GM12801 (cell line): Measurements from ENCODE around the gene SSBP3.

Source experiments
- TF ChIP-seq, protein P1 (sequence below): IDR thresholded peaks from one replicate; pipeline ENCODE4 v1.5.1; 2011; ENCODE audit warnings: control low read depth; ENCODE audit not compliant: insufficient read length; ENCODE audit errors: extremely low read depth

The SSBP3 gene

DNA sequence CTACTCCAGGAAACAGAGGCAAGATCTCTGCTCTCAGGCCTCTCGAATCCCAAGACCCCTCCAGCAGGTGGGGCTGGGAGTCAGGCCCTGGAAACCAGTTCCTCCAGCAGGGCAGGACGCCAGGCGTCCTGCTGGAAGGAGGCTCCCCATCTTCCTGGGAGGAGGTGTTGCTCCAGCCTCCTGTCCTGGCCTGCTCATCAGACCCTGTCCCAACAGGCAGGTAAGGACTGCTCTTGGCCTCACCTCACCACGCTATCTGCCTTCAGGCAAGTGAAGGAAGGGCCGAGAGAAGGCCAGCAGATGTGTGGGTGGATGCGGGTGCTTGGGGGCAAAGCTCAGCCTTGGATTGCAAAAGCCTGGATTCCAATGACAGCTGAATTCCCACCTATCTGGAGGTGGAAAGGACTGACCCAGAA lies 82.9 kb downstream of the SSBP3 start:
- TF ChIP-seq, protein P1, sequence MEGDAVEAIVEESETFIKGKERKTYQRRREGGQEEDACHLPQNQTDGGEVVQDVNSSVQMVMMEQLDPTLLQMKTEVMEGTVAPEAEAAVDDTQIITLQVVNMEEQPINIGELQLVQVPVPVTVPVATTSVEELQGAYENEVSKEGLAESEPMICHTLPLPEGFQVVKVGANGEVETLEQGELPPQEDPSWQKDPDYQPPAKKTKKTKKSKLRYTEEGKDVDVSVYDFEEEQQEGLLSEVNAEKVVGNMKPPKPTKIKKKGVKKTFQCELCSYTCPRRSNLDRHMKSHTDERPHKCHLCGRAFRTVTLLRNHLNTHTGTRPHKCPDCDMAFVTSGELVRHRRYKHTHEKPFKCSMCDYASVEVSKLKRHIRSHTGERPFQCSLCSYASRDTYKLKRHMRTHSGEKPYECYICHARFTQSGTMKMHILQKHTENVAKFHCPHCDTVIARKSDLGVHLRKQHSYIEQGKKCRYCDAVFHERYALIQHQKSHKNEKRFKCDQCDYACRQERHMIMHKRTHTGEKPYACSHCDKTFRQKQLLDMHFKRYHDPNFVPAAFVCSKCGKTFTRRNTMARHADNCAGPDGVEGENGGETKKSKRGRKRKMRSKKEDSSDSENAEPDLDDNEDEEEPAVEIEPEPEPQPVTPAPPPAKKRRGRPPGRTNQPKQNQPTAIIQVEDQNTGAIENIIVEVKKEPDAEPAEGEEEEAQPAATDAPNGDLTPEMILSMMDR, result no peak

DNA sequence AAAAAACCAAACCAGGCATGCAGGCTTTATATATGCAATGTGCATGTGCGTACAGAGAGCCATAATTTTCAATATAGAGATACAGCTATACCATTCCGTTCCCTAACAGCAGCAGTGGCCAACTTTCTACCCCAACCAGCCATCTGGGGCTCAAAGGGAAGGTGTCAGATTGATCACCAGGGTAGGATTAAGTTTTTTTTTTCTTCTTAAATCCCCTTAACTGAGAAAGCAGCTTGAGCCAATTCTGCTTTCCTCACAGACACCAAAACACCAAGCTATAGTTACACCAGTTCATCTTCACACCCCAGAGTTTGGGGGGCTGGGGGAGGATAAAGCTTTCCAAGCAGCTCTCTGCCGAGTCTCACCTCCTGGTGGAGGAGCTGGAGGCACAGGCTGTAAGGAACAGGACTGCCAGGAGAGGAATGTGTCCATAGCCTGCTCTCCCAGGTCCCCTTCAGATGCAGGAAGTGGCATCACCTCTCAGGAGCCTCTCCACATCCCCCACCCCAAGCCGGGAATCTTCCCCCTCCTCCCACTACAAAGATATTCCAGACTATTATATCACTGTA lies 87.9 kb downstream of the SSBP3 start:
- TF ChIP-seq, protein P1, result no peak

DNA sequence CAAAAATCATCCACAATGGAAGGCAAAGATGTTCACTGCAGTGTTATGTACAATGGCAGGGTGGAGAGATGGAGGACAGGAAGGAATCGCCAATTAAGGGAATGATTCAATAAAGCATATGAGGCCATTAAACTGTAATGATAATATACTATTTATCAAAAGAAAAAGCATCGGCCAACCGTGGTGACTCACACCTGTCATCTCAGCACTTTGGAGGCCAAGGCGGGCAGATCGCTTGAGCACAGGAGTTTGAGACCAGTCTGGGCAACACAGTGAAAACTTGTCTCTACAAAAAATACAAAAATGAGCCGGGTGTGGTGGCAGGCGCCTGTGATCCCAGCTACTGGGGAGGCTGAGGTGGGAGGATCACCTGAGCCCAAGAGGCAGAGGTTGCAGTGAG lies 89.1 kb downstream of the SSBP3 start:
- TF ChIP-seq, protein P1, result no peak

DNA sequence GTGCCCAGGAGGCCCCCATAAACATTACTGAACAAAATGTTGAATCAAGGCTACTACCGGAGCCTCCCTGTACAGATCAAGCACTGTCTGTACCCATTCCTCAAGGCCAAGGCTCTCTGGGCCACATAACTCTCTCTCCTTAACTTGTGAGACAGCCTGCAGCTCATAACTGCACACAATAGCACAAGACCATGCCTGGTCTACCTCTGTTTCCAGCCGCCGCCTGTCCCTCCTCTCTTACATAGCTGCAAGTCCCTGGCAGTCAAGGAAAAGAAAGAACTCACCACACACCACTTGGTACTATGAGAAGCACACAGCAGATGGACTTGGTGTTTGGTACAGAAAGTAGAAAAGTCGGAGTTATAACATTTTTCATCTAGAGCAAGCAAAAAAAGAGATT lies 91.1 kb downstream of the SSBP3 start:
- TF ChIP-seq, protein P1, result no peak

DNA sequence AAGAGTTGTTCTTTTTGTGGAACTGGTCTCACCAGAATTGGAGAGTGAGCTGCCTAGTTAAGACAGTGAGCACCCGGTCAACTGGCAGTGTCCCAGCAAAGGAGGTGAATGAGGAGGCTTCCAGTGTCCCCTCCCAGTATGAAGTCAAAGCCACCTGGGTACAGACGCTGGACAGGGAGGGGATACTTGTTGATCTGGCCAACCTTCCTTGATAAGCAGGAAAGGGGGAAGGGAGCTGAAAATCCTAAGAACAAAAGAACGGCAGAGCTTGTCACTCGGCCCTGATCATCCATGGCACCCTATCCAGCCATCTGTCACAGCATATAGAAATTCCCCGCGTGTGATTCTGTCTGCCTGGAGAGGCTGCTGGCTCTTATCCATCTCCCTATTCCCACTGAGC lies 91.5 kb downstream of the SSBP3 start:
- TF ChIP-seq, protein P1, result no peak

DNA sequence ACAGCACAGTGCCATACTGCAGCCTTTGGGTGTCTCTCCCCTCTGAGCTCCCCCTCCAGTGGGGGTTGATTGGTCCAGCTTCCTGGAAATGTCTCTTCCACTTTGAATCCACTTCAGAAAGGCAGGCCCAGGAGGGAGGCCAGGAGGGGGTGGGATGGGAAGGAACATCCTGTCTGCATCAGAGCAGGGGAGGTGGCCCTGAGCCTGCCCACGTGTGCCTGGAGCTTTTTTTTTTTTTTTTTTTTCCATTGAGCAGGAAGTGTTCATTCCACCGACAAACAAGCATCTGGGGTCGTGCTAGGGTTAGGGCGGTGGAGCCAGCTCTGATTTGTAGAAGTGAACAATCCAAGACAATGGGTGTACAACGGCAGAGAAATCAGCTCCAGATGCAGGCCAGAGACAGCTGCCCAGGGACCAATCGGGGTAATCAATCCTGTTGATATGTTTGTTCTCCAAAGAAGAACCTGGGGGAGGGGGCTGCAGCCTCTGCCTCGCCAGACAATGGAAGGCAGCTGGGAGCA lies 93.3 kb downstream of the SSBP3 start:
- TF ChIP-seq, protein P1, result no peak

DNA sequence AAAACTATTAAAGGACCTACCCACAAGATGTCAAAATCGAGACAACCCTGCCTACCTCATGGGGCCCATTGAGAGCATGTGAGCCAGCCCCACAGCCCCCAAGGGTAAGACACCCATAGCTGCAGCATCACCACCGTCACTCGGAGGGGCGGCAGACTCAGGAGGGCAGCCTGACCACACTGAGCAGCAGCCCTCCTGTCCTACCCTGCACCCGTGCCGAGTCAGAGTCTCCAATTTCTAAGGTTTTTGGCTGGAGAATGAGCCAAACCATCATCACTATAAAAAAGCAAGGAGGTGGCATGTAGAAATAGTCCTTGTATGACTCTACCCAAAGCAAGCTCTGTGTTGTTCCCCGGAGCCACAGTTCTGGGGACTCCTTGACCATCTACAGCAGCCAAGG lies 94.7 kb downstream of the SSBP3 start:
- TF ChIP-seq, protein P1, result no peak
